T-helper 1 cell (primary cell): ENCODE results near the gene LPP.

Experiments
- DNase-seq, 5 donors: peaks; one replicate each; pipeline ENCODE4 v3.0.0-alpha.2; 2012 to 2020

LPP gene

GRCh38 chr3:188139466-188139865 lies 14.5 kb upstream of the LPP start:
- no peak for DNase-seq

GRCh38 chr3:188146219-188146618 lies 7.7 kb upstream of the LPP start:
- DNase-seq = no peak

DNA sequence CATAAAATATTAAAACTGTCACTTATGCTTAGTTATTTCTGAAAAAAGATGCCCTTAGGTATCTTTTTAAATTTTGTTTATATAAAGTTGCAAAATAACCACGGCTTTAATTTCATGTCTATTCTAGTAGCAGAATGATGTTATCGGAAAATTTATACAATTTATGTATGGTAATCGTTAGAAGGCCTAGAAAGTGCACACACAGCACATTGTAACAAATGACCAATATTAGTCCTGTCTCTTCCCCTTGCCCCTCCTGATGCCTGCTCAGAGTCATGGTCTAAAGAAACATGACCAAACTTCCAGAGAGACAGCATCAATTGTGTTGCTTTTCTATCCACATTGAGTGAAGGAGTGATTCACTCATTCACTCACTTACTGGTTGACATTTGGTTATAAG lies 6.2 kb upstream of the LPP start:
- no peak for DNase-seq

DNA sequence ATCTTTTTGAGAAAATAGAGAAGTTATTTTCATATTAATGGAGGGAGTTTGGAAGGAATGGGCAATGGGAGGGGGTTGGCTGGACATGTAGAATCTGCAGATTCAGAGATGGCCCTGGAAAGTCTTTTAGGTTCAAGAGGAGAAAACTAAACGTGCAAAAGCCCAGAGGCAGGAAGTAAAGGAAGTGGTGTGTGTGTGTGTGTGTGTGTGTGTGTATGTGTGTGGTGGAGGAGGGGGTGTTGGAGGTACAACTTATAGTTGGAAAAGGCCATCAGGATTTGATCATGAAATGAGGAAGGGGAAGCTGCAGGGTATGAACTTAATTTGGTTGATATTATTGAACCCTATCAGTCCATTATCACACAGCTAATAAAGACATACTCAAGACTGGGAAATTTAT lies 5.6 kb upstream of the LPP start:
- DNase-seq = no peak

- no peak for DNase-seq
These were observed 4.4 kb upstream of the LPP start for GRCh38 chr3:188149587-188149986.

DNA sequence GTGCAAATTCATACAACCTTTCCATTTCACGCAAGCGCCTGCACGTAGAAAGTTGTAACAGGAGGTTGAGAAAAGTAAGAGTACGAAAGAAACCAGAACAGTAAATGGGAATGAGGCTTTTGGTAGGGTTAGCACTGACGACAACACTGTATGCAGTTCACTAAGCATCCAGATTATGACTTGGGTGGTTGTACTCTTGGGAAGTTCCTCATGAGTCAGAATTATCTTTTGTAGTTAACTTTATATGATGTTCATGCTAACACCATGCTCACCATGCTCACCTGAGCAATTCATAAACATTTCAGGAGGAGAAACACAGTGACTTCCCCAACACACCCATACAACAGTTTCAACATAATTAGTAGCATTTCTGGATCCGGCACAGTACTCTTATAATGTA lies 3.0 kb upstream of the LPP start:
- no peak for DNase-seq

DNA sequence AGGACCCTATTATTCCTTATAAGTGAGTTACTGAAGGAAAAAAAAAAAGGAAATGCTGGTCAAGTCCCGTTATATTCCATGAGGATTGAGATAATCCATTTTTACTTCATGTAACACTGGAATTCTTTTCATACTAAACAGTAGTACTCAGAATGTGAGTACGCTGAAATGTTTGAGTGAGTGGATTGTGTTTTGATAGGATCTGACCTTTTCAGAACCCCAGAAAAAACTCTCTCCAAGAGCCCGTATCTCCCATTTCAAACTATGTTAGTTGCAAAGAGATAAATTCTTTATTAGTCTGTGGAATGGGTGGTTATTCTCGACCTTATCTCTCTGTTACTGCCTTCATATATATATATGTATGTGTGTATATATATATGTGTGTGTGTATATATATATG lies 2.5 kb upstream of the LPP start:
- no peak for DNase-seq

- no peak for DNase-seq
These were observed 1.1 kb upstream of the LPP start for GRCh38 chr3:188152660-188153436.

DNA sequence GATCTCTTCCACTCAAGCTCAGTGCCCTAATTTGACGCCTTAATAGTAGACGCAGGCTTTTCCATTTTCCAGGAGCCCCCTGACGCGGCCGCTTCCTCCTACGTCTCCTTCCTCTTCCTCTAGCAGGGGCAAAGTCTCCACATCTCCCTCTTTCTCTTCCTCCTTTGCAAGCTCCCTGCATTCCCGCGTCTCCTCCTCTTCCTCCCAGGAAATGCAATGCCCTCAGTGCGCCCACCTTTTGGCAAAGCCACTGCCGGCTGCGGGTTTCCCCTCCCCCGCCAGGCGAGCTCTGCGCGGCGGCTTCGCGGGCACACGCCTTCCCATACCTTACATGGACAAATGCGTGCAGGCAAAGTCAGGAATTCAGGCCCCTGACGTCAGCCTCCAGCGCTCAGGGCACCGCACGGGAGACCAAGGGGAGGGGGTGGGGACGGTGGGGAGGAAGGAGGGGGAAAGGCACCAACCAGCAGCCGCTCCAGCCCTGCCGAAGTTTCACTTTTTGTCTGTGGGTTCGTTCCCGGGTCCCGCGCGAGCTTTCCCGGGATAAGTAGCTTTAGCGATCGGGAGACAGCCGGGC lies 432 bp upstream of the LPP start:
- peak in 4 of 5 donors; percentile 12 to 65 (median 26) for DNase-seq

DNA sequence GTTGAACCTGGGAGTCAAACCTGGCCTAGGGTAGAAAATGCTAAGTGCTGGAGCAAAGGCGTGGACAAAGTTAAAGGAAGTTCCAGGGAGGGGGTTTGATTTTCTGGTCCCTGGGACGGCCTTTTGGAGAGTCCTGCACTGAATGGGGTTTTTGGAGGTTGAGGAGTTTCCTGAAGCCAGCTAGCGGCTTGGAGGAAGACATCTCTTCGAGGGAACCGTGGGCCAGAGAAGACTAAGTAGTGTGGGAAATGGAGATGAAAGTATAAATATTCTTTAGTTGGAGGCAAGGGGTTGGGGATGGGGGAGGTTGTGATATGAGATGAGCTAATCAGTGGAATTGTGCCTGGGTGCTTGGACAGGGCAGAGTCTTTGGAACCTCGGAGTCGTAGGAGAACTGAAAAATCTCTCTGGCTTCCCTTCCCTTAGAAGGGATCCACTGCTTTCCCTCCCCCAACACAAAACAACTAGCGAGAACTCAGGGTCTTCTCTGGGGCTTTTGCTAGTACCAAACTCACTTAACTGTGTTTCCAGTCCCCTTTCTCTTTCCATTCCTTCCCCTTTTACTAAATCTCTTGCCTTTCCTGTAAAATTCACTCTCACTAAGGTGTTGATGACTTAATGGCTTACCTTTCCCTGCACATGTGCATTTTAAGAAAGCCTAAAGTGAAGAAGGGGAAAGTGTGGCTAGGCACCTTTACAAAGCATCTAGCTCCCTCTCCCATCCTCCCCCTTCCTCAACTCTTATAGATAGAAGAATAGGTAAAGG lies 1.0 kb downstream of the LPP start:
- DNase-seq = no peak

GRCh38 chr3:188156056-188156455 lies 2.1 kb downstream of the LPP start:
- peak in 1 of 5 donors; percentile 78 for DNase-seq

DNA sequence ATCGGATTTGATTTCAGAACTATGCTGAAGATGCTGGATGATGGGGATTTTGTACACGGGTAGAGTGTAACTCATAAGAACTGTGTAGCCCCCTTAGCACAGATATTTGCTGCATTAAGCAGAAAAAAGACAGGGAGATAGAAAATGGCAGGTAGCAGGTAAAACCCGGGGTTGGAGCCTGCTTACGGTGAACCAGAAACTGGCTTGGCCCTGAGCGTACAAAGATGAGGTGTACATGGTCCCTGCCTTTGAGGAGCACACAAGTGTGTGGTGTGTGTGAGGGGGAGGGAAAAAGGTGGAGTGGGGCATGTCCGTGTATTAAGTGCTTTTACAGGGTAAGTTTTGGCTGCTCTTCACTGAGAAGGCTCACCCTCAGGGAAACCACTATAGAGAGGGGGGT lies 3.5 kb downstream of the LPP start:
- DNase-seq = no peak

DNA sequence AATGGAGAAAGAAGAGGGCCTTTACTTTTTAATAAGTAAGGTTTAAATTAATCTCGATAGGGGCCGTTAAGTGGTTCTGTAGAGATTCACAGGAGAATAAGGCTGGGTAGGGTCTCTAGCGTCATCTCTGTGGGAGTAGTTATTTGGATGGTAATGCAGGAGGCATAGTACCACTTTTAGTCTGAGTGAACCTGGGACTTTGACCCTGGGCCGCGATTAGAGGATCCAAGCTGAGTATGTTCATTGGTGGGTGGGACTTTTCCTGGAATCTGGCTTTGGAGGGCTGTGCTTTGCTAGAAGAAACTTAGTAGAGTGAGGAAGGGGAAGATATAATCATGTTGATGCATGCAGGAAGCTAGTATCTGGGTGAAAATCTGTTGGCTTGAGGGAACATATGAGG lies 4.0 kb downstream of the LPP start:
- DNase-seq = no peak

- DNase-seq = peak in 1 of 5 donors; percentile 57
These were observed 4.9 kb downstream of the LPP start for GRCh38 chr3:188158731-188159310.

DNA sequence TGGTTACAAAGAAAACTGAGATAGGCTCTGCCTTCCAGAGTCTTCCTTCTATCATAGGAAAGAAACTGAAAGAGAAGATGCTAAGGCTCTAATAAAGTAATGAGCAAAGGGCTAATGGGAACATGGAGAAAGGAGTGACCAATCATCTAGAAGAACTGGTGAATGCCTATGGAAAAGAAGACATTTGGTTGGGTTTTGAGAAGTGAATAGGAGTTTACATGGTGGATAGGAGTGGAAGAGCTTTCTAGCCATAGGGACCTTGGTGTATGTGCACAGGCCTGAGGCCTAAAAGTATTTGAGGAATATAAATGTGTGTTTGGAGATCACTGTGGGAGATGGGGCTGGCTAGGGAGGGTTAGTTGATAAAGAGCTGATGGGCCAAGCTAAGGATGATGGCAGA lies 6.8 kb downstream of the LPP start:
- DNase-seq = no peak

DNA sequence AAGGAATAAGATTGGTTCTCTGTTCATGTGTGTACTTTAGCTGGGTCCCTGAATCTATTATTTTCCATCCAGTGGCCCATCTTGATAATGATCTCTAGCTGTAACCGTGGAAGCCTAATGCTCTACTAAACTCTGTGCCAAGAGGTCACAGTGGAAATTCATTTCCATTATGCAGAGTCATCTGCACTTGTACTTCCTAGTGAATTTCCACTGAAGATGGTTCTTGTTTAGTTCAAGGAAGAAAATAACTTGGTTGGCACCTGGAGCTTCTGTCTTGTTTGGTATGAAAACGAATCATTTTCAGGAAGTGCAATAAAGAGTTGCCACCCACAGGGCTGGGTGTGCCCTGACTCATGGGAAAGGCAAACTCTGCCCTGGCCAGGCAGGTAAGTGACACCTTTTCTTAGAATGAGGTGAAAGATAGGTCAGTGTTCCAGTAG lies 10.3 kb downstream of the LPP start:
- peak in 1 of 5 donors; percentile 40 for DNase-seq

DNA sequence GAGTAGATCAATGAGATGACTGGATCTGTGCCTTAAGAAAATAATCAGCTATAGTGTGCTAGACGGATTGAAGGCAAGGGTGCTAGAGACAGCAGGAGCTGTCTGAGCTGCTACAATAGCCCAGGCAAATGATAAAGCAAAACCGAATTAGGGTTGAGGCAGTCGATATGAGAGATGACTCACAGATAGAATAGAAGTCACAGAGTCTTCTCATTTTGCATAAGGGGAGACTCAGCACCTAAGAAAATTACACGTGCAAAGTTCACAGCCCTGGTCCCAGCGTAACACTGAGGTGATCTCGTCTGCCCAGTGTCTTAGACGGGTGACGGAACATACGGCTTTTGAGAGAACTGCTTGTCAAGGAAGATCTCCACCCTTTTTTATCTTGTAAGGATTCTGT lies 11.6 kb downstream of the LPP start:
- peak in 1 of 5 donors; percentile 61 for DNase-seq

GRCh38 chr3:188166441-188166840 lies 12.5 kb downstream of the LPP start:
- DNase-seq = no peak

DNA sequence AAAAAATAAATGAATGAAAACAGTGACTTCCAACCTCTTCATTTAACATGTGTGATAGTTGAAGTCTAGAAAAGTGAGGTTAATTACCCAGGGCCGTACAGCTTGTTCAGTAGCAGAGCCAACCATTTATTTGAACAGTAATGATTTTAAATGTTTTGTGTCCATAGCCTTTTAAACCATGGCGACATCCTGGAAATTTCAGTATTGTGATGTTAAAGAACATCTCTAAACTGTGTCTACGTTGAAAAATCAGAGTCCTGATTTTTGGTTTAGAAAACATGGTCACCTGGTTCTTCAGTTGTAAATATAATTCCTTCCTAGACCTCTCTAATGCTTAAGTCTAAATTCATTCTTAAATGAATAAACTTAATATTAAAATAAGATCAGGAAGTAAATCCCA lies 14.2 kb downstream of the LPP start:
- DNase-seq = no peak

DNA sequence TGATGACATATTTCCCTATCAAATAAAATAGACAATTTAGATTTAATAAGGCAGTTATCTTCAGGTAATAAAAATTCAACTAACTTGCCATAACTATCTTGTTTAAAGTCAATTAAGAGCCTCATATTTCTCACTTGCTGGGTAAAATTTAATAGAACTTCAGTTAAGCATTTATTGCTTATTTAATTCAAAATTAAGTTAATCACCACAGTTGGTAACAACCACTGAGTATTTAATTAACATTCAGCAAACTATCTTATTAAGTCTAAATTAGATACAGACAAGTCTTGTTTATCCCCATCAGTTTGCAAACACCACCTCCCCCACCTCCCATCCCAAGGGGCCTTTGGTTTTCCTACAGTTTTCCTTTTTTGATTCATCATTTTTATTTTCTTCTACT lies 14.7 kb downstream of the LPP start:
- no peak for DNase-seq

- DNase-seq = no peak
These were observed 16.0 kb downstream of the LPP start for GRCh38 chr3:188169830-188170455.

GRCh38 chr3:188170461-188171459 lies 16.8 kb downstream of the LPP start:
- DNase-seq = peak in 3 of 5 donors; percentile 17 to 68 (median 18)
